Gastroesophageal sphincter (tissue), 3 donors: ENCODE measurements around the gene CACNA1I.

Experiments used
- POLR2A ChIP-seq, 2 donors: fragments of 450-650 bp; IDR thresholded peaks; one replicate each; pipeline ENCODE4 v1.6.1; 2017; ENCODE audit warnings: antibody characterized with exemption in 2 of 2, mild to moderate bottlenecking in 2 of 2, moderate library complexity in 1 of 2
- TF ChIP-seq, protein P1 (sequence below), 4 experiments: fragments of 200-600 bp in 2 of 4; fragments of 450-650 bp in 2 of 4; sonication (generic) in 1 of 4; IDR thresholded peaks; one replicate each; pipeline ENCODE4 v1.5.1; 2017 to 2019; ENCODE audit warnings: antibody characterized with exemption in 4 of 4, mild to moderate bottlenecking in 2 of 4, moderate library complexity in 2 of 4

DNA sequence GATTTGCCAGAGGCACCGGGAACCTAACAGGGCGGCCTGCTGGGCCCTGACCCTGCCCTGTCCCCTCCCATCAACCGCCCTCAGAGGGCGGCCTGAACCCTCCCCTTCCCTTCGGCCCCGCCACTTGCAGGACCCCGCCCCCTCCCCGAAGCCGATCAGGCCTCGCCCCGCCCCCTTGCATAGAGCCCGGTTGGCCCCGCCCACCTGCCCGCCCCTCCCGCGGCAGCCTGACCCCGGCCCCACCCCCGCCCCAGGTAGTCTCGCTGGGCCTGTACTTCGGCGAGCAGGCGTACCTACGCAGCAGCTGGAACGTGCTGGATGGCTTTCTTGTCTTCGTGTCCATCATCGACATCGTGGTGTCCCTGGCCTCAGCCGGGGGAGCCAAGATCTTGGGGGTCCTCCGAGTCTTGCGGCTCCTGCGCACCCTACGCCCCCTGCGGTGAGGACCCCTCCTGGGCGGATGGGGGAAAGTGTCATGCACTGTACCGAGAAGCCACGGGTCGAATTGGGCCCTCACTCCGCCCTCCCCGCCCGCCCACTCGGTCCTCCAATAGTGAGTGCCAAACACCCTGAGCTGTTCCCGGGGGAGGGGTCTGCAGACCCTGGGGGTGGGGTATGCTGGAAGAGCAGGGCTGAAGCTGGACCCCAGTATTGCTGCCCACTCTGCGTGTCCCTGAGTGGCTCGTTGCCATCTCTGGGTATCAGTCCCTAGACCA lies 94.1 kb downstream of the CACNA1I start:
- TF ChIP-seq, protein P1, sequence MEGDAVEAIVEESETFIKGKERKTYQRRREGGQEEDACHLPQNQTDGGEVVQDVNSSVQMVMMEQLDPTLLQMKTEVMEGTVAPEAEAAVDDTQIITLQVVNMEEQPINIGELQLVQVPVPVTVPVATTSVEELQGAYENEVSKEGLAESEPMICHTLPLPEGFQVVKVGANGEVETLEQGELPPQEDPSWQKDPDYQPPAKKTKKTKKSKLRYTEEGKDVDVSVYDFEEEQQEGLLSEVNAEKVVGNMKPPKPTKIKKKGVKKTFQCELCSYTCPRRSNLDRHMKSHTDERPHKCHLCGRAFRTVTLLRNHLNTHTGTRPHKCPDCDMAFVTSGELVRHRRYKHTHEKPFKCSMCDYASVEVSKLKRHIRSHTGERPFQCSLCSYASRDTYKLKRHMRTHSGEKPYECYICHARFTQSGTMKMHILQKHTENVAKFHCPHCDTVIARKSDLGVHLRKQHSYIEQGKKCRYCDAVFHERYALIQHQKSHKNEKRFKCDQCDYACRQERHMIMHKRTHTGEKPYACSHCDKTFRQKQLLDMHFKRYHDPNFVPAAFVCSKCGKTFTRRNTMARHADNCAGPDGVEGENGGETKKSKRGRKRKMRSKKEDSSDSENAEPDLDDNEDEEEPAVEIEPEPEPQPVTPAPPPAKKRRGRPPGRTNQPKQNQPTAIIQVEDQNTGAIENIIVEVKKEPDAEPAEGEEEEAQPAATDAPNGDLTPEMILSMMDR (IDR thresholded peaks at IDR 0.05): no peak
- no peak for TF ChIP-seq POLR2A (IDR thresholded peaks at IDR 0.05)
